Ovary (tissue), 9 donors: ENCODE results near the gene ANO2. TPM values are rescaled to one million over a fixed set of nuclear protein-coding genes. Genes with fewer than 3 reads are reported as not detected.

Source experiments
- DNase-seq, 5 donors: peaks; one replicate each; pipeline ENCODE4 v3.0.0-alpha.2; 2019 to 2020
- H3K27ac ChIP-seq, 2 donors: fragments of 200-600 bp; one replicate each; pipeline versions ENCODE4 v1.5.1 to v1.8.0; 2019 to 2022
- H3K27me3 ChIP-seq: fragments of 200-600 bp; one replicate; pipeline ENCODE4 v1.8.0; 2022
- H3K36me3 ChIP-seq: fragments of 200-600 bp; sonication (generic); one replicate; pipeline ENCODE4 v1.5.1; 2019
- H3K4me1 ChIP-seq: one replicate; pipeline ENCODE4 v1.8.1; 2013; ENCODE audit warnings: mild to moderate bottlenecking, moderate library complexity; ENCODE audit not compliant: insufficient read depth
- H3K4me3 ChIP-seq: fragments of 200-600 bp; sonication (generic); one replicate; pipeline ENCODE4 v1.5.1; 2017
- H3K9me3 ChIP-seq, 2 donors: fragments of 200-600 bp in 1 of 2; sonication (generic) in 1 of 2; one replicate each; pipeline versions ENCODE4 v1.5.1 to v1.8.1; 2013 to 2019; ENCODE audit warnings: mild to moderate bottlenecking in 1 of 2, moderate library complexity in 1 of 2
- CTCF ChIP-seq, 3 donors: fragments of 450-650 bp in 2 of 3; fragments of 200-600 bp in 1 of 3; IDR thresholded peaks; one replicate each; pipeline versions ENCODE4 v1.5.1 to v1.8.0; 2016 to 2022; ENCODE audit warnings: antibody characterized with exemption in 3 of 3, mild to moderate bottlenecking in 1 of 3
- EP300 ChIP-seq: sonication (generic); formaldehyde crosslinking; IDR thresholded peaks from one replicate; pipeline ENCODE4 v1.6.1; 2017; ENCODE audit warnings: antibody characterized with exemption
- POLR2A ChIP-seq: fragments of 450-650 bp; IDR thresholded peaks from one replicate; pipeline ENCODE4 v1.6.1; 2017; ENCODE audit warnings: antibody characterized with exemption, mild to moderate bottlenecking, moderate library complexity
- WGBS, 3 donors: extraction: QIAGEN DNeasy Blood & Tissue Kit in 1 of 3; methylation state at CpG; one replicate each; pipeline versions ENCODE4 v1.1.5 to v1.1.7; 2013 to 2017; 5-methylcytosine and 5-hydroxymethylcytosine counted together
- intact Hi-C, 4 donors: fragments of 100-400 bp; cut with DNase I; formaldehyde crosslinking; loops; one replicate each; pipeline versions ENCODE4 v1.11.0 to v1.15.1; 2022 to 2023
- polyA plus RNA-seq, 2 donors: library from polyadenylated mRNA; stranded (reverse); fragments of 200-250 nt in 1 of 2; fragments of 350-450 nt in 1 of 2; fragmentation: Illumina TruSeq in 1 of 2; extraction: RNeasy Lipid Tissue Mini Kit (QIAGEN cat#74804) in 1 of 2; gene quantifications; one replicate each; pipeline ENCODE4 v1.2.3, GENCODE V29; 2013 to 2014
- total RNA-seq, 7 donors: library from RNA; depleted of rRNA in 2 of 7; stranded (reverse); fragments of >200 nt in 2 of 7; fragmentation: NEBNext Ultra II Directional in 3 of 7; extraction: Animal tissue kit (Norgen Biotek cat#: 25700) in 3 of 7; gene quantifications; one replicate each; pipeline versions ENCODE4 v1.1.0 to v1.2.4, GENCODE V29; 2016 to 2023
- donor health status: DM: no; HTN: no; CAD: no; lungs with moderate emphysema.
- donor health status: DM: no; HTN: no; CAD: no.
- donor health status: Bipolar disorder and iron deficiency.
- donor health status: DM: yes; HTN: yes; CAD: no.
- donor health status: DM: no; HTN: no; CAD: no.
- donor health status: DM: yes; HTN: yes; CAD: no.

The ANO2 gene
- total and polyA plus RNA-seq, 9 donors = 3.0 to 6.7 (median 3.3) TPM

GRCh38 chr12:5798242-5799015, 146.6 kb downstream of the ANO2 start:
- intact Hi-C loops = no loop called here
- no peak for DNase-seq
- no peaks in the 10 kb centered on the region for H3K36me3 ChIP-seq
- no peaks in the 10 kb centered on the region for H3K27me3 ChIP-seq
- 69 to 79% (median 75%) methylated on average over 12 of the region's 12 CpGs for WGBS, 3 donors
- H3K9me3 ChIP-seq = no peaks in the 10 kb centered on the region
- no peak overlapping the region for H3K27ac ChIP-seq
- TF ChIP-seq POLR2A (no peak), CTCF (IDR thresholded peaks at IDR 0.05) (no peak), EP300 (no peak)
- H3K4me1 ChIP-seq = no peaks in the 10 kb centered on the region
- no peak overlapping the region for H3K4me3 ChIP-seq

- no peaks in the 10 kb centered on the region for H3K36me3 ChIP-seq
- WGBS, 3 donors = 77 to 87% (median 82%) methylated on average over 9 of the region's 9 CpGs
- no peaks in the 10 kb centered on the region for H3K27me3 ChIP-seq
- TF ChIP-seq EP300 = no peak
- intact Hi-C loops = no loop called here
- H3K4me3 ChIP-seq = no peak overlapping the region
- H3K27ac ChIP-seq = no peak overlapping the region
- no peaks in the 10 kb centered on the region for H3K4me1 ChIP-seq
- no peak for DNase-seq
- H3K9me3 ChIP-seq = no peaks in the 10 kb centered on the region
These were observed 147.4 kb downstream of the ANO2 start for GRCh38 chr12:5797661-5798060.

- intact Hi-C loops = no loop called here
- no peaks in the 10 kb centered on the region for H3K27me3 ChIP-seq
- no peak overlapping the region for H3K4me3 ChIP-seq
- 73 to 75% (median 74%) methylated on average over 8 of the region's 8 CpGs for WGBS, 3 donors
- H3K36me3 ChIP-seq = no peaks in the 10 kb centered on the region
- no peak overlapping the region for H3K27ac ChIP-seq
- H3K4me1 ChIP-seq = no peaks in the 10 kb centered on the region
- TF ChIP-seq POLR2A (no peak), CTCF (IDR thresholded peaks at IDR 0.05) (no peak), EP300 (no peak)
- H3K9me3 ChIP-seq = no peaks in the 10 kb centered on the region
- no peak for DNase-seq
These were observed 148.2 kb downstream of the ANO2 start for GRCh38 chr12:5796959-5797225.

GRCh38 chr12:5796171-5796958, 148.7 kb downstream of the ANO2 start:
- Histone ChIP-seq H3K4me1 (no peaks in the 10 kb centered on the region), H3K9me3 (no peaks in the 10 kb centered on the region), H3K36me3 (no peaks in the 10 kb centered on the region), H3K27me3 (no peaks in the 10 kb centered on the region), H3K27ac (no peak overlapping the region), H3K4me3 (no peak overlapping the region)
- 48 to 49% (median 49%) methylated on average over 14 of the region's 14 CpGs for WGBS, 3 donors
- peak in 3 of 5 donors; percentile 24 to 41 (median 32) for DNase-seq
- intact Hi-C loops = no loop called here
- TF ChIP-seq EP300 (no peak), POLR2A (no peak), CTCF (IDR thresholded peaks at IDR 0.05) (peak in 1 of 3 donors; percentile 31)

GRCh38 chr12:5794156-5794555, 150.9 kb downstream of the ANO2 start:
- 55 to 67% (median 59%) methylated on average over 4 of the region's 4 CpGs for WGBS, 3 donors
- no peak for DNase-seq
- Histone ChIP-seq H3K4me1 (no peaks in the 10 kb centered on the region), H3K4me3 (no peak overlapping the region), H3K9me3 (no peaks in the 10 kb centered on the region), H3K27me3 (no peaks in the 10 kb centered on the region), H3K27ac (no peak overlapping the region), H3K36me3 (no peaks in the 10 kb centered on the region)
- no peak for TF ChIP-seq CTCF (IDR thresholded peaks at IDR 0.05)
- no peak for TF ChIP-seq EP300
- TF ChIP-seq POLR2A = no peak
- intact Hi-C loops = no loop called here
